Ecto neural progenitor cell (in vitro differentiated cells): ENCODE results near the gene ARHGEF16.

Experiments
- DNase-seq: peaks from one replicate; pipeline ENCODE4 v3.0.0-alpha.2; 2018; ENCODE audit warnings: low spot score

ARHGEF16 gene

DNA sequence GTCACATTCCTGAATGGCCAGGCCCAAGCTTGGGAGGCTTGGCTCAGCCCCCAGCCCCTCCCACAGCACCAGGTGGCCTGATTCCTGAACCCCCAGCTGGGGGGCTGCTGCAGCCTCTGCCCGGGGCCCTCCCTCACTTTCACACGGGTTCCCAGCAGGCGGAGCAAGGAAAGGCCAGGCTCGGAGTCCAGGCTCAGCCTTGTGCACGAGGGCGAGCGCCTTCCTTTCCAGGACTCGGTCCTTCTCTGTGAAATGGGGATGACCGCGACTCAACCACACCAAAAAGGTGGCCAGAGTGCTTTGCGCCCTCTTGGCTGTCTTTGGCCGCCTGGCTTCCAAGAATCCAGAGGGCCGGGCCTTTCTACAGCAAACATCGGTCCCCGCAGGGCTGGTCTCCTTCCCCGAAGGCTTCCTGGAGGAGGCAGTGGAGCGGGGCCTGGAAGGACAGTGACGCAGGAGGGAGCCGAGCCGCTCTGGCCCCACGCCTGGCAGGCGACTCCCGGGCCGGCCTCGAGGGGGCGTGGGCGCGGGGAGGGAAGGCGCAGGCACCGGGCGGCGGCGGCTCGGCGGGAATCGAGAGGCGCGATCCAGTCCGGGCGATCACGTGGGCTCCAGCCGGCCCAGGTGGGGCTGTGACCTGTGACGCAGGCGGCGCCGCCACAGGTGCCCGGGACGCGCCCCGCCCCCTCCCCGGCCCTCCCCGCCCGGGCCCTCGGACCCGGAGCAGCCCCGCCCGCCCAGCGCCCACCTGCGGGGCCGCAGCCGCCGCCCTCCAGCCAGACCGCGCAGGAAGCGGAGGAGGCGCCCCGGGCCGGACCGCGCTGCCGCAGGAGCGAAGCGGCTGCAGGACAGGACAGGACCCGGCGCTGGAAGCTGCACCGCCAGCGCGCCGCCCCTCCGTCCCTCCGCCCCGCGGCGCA lies at the start of gene ARHGEF16:
Gene ARHGEF16, plus strand, starts transcription at position 775 of the 920 bp plus-strand sequence. CDS start 8,420 bp downstream, outside the sequence.
- DNase-seq: peak; percentile 88

DNA sequence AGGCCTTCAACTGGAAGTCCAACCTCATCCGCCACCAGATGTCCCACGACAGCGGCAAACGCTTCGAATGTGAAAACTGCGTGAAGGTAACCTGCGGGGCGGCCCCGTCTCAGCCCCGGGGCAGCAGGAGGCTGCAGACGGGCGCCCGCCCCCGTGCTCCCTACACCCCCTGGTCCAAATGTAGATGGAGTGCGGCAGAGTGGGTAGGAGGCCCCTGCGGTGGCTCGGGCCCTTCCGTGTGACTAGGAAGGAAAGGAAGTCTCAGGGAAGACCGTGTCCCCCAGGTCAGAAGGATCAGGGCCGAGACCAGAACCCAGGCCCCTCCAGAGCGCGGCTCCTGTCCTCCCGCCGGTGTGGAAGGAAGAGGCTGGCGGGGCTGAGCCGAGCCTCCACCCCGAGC lies 49.7 kb upstream of the ARHGEF16 start:
- no peak for DNase-seq

DNA sequence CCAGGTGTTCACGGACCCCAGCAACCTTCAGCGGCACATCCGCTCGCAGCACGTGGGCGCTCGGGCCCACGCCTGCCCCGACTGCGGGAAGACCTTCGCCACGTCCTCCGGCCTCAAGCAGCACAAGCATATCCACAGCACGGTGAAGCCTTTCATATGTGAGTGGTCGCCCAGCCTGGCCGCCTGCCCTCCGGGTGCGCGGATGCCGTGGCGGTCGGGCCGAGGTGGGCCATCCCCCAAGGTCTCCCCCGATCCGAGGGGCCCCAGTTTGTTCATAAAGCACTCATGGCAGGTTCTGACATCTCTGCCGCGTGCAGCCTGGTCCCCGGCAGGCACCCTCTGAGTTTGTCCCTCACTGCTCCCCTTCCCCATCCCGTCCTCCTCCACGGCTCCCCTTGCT lies 49.0 kb upstream of the ARHGEF16 start:
- DNase-seq: no peak

DNA sequence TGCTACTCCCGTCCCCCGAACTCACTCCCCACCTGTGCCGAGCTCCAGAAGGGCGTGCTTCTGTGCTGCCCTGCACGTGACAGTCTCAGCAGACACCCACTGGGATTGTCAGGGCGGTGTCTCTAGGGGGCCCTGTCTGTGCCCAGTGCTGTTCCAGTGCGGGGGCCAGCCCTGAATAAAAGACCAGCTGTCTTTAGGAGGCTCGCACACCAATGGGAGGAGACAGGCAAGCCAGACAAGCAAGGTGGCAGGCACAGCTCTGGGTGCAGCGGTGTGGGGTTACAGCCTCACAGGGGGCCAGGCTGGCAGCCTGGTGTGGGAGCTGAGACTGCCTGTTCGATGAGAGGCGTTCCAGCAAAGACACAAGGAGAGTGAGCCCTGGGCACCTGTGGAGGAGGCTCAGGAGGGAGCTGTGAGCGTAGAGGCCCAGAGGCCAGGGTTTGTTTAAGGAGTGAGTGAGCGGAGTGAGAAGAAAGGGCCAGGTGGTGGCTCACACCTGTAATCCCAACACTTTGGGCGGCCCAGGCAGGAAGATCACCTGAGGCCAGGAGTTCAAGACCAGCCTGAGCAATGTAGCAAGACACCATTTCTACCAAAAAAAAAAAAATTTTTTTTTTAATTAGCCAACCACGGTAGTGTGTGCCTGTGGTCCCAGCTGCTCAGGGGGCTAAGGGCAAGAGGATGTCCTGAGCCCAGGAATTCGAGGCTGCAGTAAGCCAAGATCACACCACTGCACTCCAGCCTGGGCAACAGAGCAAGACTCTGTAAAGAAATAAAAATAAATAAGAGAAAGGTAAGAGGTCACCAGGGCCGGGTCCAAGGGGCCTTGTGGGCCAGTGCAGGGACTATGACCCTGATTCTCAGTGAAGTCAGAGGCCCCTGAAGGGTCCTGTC lies 48.2 kb upstream of the ARHGEF16 start:
- no peak for DNase-seq

DNA sequence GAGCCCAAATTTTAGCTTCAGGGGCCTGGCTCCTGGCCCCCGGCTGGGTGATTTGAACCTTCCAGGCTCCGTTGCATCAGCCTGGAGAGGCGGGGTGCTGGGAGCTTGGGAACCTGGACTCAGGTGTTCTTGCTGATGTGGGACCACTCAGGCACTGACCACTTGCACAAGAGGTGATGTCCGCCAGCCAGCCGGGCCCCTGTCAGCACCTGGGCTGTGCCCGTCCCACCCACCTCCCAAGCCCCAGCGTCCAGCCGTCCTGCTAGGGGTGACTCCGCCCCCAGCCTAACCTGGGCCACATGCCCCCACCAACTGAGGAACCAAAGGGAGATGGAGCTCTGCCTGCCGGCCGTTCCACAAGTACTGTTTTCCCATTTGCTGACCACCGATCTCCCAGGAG lies 47.4 kb upstream of the ARHGEF16 start:
- DNase-seq: no peak

DNA sequence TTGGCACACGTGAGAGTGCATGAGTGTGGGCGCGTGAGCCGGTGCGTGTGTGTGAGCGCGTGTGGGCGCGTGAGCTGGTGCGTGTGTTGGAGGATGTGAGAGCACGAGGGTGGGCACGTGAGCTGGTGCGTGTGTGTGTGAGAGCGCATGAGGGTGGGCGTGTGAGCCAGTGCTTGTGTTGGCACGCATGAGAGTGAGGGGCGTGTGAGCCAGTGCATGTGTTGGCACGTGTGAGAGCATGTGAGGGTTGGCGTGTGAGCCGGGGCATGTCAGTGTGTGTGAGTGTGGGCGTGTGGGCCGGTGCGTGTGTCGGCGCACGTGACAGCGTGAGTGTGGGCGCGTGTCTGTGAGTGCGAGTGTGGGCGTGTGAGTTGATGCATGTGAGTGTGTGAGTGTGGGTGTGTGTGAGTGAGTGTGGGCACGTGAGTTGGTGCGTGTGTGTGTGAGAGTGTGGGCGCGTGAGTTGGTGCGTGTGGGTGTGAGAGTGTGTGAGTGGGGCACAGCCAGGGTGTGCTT lies 45.7 kb upstream of the ARHGEF16 start:
- no peak for DNase-seq

DNA sequence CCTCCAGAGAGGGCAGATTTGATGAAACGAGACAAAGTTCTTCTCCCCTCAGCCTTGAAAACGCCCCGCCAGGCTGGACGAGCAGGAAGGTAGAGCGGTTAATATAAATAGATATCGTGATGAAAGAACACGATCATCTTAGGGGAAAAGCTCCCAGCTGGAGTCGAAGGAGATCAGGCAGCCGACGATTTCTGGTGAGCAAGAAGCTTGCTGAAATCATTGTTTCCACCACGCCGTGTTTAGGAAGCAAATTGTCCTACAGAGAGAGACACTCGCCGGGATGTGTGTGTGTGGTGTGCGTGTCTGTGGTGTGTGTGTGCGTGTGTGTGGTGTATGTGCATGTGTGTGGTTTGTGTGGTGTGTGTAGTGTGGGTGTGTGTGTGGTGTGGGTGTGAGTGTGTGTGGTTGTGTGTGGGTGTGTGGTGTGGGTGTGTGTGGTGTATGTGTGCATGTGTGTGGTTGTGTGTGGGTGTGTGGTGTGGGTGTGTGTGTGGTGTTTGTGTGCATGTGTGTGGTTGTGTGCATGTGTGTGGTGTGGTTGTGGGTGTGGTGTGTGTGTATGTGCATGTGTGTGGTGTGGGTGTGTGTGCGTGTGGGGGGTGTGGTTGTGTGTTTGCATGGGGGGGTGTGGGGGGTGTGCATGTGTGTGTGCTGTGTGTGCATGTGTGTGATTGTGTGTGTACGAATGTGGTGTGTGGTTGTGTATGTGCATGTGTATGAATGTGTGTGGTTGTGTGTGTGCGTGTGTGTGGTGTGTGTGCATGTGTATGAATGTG lies 44.9 kb upstream of the ARHGEF16 start:
- no peak for DNase-seq

DNA sequence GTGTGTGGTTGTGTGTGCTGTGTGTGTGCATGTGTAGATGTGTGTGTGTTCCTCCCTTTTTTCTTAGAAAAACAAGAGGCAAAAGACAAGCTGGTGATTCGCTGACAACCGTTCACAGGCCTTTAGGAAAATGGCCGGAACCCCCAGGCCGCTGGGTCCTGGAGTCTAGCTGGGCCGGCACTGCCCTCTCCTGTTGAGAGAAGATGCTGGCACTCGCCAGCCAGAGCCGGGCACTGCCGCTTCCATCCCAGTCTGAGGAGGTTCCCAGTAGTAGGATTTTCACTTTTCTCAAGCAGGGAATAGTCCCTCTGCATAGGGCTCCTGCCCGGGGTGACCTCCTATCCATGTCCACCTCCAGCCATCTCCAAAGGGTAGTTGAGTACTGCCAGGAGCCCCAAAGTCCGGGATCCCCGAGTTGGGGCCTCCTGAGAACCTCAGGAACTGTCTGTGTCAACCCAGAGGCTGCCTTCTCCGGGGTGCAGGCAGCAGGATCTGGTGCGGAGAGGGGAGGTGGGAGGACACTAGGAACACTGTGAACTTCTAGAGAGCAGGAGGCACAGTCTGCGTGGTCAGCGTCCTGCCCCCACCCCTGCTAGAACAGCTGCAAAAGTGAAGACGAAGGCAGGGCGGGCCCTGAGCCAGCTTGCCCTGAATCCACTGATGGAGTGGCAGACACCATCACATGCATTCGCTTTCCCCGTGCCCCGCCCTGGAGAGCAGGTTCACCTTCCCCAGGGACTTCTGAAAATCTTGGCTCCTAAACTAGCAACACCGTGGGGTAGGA lies 44.1 kb upstream of the ARHGEF16 start:
- DNase-seq: no peak

DNA sequence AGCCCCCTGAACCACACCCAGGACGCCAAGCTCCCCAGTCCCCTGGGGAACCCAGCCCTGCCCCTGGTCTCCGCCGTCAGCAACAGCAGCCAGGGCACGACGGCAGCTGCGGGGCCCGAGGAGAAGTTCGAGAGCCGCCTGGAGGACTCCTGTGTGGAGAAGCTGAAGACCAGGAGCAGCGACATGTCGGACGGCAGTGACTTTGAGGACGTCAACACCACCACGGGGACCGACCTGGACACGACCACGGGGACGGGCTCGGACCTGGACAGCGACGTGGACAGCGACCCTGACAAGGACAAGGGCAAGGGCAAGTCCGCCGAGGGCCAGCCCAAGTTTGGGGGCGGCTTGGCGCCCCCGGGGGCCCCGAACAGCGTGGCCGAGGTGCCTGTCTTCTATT lies 42.7 kb upstream of the ARHGEF16 start:
- DNase-seq: no peak

DNA sequence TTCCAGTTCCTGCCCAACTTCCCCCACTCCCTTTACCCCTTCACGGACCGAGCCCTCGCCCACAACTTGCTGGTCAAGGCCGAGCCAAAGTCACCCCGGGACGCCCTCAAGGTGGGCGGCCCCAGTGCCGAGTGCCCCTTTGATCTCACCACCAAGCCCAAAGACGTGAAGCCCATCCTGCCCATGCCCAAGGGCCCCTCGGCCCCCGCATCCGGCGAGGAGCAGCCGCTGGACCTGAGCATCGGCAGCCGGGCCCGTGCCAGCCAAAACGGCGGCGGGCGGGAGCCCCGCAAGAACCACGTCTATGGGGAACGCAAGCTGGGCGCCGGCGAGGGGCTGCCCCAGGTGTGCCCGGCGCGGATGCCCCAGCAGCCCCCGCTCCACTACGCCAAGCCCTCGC lies 42.1 kb upstream of the ARHGEF16 start:
- no peak for DNase-seq

DNA sequence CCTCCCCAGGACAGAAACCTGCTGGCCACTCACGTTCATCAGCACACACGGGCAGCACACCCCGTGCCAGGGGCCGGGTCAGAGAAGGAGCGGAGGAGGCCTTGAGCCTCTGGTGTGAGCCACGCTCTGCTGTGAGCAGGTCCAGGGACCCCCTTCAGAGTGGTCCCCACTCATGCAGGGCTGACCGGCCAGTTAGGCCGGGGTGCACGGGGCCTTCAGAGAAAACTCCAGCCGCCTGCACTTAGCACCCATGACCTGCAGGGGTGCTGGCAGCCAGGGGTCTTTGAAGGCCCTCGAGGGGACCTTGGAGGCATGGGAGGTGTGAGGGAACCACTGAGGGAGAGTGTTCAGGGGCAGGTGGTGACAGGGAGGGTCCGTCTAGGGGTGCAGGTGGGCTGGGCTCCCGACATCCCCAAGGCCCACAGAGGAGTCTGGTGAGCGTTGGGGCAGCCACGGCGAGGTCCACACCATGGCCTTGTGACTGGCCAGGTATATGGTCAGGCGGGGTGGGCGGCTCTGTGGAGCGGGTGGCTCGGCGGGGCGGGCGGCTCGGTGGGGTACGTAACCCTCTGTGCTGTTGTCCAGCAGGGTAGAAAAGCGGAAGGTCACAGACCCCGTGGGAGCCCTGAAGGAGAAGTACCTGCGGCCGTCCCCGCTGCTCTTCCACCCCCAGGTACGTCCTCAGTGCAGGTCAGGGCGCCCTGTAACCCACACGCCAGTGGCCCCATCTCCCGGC lies 40.3 kb upstream of the ARHGEF16 start:
- no peak for DNase-seq

DNA sequence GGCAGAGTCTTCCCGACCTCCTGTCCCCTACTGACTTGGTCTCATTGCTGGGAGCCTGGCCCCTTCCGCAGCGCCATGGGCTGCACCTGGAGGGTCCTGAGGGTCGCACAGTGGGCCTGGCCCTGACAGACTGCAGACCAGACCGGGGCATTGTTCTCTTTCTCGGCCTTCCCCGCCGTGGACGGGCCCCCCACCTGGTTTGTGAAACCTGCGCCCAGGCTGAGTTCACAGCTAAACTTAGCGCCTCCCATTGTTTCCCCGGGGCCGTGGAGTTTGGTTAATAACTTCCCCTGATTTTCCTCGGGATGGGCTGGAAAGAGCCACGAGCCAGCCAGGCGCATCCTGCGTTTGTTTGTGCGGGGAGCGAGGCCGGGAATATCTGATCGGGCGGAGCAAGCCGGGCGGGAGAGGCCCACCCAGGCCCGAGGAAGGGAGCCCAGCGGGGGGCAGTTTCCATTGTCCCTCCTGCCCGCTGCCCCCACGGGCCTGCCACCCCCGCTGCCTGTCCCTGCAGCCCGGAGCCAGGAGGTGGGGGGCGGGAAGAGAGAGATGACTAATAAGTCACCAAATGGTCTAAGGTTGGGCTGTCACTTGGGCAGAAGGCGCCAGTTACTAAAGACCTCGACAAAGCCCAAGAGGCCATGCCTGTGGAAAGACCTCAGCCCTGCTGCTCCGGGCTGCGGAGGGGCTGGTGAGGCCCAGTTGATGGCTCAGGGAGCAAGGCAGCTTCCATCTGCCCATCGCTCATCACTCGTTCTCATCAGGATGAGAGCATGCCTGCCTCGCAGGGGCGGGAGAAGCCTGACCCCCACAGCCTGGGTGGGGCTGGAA lies 39.0 kb upstream of the ARHGEF16 start:
- DNase-seq: no peak

DNA sequence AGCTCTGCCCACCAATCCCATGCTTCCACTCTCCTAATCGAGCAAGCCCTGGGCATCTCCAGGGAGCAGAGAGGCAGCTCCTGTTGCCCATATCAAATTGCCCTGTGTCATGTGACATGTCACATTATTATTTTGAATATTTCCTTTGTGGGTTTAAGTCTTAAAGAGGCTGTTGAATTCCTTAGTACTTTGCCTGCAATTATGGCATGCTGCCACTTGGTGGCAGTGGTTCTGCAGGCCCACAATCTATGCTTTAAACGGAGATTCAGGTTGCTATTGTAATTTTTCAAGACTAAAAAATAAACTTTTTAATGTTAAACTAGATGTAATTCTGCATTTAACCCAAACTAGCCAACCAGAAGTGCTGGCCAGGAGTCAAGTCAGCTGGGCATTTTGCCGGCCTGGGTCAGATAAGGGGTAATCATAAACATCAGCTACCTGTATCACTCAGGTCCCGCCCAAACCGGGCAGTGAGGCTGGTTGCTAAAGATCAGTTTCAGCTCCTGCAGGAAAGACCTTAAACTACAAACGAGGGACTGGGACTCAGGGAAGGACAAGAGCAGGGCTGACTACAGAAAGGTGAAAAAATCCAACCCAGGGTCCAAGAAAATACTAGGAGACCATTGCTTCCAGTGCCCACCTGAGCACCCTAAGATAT lies 37.3 kb upstream of the ARHGEF16 start:
- DNase-seq: no peak

DNA sequence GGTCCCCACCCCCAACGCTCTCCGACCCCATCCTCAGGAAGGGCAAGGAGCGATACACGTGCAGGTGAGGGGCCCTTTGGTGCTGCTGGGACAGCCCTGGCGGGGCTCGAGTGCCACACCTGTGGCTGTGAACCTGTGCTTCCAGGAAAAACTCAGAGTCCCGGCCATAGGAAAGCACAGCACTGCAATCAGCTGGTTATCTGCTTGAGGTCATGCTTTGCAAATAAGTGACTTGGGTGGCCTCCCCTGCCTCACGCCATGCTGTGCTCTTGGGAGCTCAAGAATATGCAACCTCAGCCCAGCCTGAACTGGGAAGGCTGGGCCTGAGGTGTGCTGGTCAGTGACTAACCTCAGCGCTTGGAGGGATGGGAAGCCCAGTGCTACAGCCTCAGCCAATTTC lies 36.5 kb upstream of the ARHGEF16 start:
- DNase-seq: no peak

DNA sequence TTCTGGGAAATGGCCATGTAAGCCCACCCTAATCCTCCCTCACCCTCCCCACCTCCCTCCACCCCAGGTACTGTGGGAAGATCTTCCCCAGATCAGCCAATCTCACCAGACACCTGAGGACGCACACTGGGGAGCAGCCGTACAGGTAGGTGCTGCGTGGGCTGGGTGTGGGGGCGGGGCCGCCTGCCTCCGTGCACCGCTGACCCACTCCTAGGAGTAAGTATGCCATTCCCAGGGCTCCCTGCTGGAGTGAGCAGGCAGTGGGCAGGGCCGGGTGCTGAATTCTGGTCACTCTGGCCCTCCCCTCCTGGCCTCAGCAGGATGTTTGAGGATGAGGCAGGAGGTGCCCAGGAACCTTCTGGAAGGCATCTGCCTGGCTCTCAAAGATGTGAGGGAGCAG lies 35.9 kb upstream of the ARHGEF16 start:
- DNase-seq: no peak

DNA sequence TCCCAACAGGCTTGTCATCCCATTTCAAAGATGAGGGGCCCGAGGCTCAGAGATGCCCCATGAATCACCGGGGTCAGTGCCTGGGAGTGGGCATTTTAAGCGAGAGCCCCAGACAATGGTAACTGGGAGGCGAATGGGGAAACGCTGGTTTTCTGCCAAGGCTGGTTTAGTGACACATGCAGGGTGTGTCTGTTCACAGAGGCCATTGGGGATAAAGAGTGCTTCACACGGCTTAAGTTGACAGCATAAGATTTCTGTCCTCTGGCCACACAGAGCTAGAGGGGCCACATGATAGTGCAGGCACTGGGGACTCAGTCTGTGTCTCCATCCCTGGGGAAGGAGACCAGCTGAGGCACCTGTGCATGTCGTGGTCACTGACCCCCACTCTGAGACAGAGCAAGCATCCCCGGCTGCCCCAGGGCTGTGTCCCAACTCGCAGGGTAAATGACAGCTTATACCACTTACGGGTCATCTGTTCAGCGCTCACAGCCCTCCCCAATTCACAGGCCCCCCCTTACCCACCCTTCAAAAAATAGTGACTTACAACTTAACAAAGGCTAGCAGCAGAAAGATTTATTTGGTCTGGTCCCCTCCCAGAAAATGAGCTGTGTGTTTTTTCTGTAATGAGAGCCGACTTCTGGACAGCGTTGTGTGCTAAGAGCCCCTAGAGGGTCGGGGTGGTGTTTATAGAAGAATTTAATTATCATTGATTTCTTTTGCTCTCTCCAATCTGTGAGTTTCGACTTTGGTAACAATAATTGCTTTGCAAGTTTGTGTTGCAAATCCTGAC lies 34.9 kb upstream of the ARHGEF16 start:
- DNase-seq: no peak

DNA sequence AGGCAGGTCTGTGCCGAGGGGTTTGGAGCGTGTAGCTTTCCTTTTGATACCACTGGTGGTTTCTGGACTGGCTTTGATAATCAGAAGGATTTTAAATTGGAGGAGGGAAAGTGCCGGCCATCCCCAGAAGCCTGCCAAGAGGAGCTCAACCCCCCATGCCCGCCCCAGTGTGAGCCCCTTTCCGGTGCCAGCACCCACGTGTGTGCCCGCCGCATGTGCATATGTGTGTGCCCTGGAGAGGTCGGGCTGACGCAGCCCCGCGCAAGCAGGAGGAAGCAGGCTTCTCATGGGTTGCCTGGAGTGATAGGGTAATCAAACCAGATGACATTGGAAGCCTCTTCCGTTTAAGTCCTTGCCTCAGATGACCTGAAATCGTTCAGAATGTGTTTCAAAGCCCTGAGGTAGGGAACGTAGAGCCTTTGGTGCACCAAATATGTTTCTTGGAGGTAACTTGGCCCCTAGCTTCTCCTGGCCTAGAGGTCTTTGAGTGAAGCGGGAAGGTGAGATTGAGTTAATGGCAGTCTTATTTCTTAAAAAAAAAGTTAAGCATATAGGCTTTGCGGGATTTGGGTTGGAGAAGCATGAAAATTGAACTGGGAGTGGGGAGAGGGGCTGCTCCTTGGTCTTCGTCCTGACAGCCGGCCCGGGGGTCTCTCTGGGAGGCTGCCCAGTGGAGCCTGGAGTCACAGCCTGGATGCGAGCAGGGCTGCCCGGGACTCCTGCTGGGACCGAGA lies 34.1 kb upstream of the ARHGEF16 start:
- DNase-seq: no peak
